ENCODE measurements around the gene CCDC3. TPM values are rescaled to one million over a fixed set of nuclear protein-coding genes. Genes with fewer than 3 reads are reported as not detected.

CCDC3 gene
- total RNA-seq, 1 donor from 2014 or later: 86.0 TPM

DNA sequence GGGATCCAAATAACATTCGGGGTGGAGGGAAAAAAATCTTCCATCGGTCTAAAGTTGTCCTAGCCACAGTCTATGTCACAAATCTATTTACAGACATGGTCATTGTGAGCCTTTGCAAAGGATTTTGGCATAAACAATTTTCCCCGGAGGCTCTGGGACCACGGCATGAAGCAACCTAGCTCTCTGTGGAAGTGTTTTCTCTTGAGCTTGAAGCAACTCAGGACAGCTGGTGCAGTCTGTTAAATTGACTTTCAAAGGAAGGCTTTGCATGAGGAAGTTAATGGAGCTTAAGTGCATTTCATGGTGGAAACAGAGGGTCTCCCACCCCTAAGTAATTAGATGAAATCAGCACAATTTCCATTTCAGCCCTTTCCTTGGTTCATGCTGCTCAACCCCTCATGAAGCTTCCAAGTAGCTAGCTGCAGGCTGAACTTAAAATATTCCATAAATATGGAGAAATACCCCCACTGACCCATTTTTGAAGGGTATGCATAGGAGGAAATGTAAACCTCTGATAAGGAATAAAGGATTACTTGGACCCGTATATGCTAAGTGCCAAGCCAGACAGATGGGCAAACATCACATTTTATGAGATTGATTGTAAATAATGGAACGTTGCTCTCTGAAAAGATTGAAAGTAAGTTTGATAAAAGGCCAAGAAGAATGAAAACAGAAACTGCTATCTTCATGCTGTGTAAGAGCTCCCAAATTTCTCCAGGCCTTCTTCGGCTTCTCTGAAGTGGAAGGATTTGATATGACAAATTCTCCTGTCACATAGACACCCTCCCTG lies 39.9 kb downstream of the CCDC3 start:
- Histone ChIP-seq H3K4me3 (peak overlapping the region in 1 of 2 donors; percentile 57), H3K27ac (peak overlapping the region; percentile 90 to 91), H3K27me3 (no peaks in the 10 kb centered on the region), H3K4me1 (peaks cover 8 to 20% of the 10 kb centered on the region in 2 donors), H3K9me3 (peaks cover 0 to 2% of the 10 kb centered on the region in 2 donors), H3K36me3 (peaks cover 0 to 1% of the 10 kb centered on the region in 2 donors)
- intact Hi-C loops (cut with DNase I): loop anchor here (5.0 kb wide), 2 partner anchors 36 to 54 kb away; no protein-coding TSS in a partner anchor
- no peak for DNase-seq (ENCODE audit: low spot score in 2 of 2)
- TF ChIP-seq, protein P1, sequence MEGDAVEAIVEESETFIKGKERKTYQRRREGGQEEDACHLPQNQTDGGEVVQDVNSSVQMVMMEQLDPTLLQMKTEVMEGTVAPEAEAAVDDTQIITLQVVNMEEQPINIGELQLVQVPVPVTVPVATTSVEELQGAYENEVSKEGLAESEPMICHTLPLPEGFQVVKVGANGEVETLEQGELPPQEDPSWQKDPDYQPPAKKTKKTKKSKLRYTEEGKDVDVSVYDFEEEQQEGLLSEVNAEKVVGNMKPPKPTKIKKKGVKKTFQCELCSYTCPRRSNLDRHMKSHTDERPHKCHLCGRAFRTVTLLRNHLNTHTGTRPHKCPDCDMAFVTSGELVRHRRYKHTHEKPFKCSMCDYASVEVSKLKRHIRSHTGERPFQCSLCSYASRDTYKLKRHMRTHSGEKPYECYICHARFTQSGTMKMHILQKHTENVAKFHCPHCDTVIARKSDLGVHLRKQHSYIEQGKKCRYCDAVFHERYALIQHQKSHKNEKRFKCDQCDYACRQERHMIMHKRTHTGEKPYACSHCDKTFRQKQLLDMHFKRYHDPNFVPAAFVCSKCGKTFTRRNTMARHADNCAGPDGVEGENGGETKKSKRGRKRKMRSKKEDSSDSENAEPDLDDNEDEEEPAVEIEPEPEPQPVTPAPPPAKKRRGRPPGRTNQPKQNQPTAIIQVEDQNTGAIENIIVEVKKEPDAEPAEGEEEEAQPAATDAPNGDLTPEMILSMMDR (IDR thresholded peaks at IDR 0.05): no peak

DNA sequence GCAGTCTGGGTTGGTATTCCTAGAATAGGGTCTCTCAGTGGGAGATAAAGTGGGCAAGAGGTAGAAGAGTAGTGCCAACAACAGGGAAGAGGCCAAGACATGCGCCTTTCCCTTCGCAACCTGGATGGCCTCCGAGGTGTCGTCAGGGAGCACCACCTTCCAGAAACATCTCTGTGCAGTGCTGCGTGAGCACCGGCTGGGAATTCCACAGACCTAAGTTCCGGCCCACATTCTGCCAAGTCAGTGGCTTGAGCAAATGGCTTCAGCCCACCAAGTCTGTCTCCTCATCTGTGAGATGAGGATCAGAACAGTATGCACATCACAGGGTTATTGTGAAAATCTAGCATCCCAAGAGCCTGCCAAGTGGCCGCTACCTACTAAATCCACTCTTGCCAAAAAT lies 40.6 kb downstream of the CCDC3 start:
- Histone ChIP-seq H3K9me3 (no peaks in the 10 kb centered on the region), H3K4me1 (peaks cover 8 to 20% of the 10 kb centered on the region in 2 donors), H3K27me3 (no peaks in the 10 kb centered on the region), H3K36me3 (no peaks in the 10 kb centered on the region), H3K4me3 (peak overlapping the region; percentile 29 to 57), H3K27ac (peak overlapping the region; percentile 90 to 91)
- TF ChIP-seq, protein P1 (IDR thresholded peaks at IDR 0.05): no peak
- intact Hi-C loops (cut with DNase I): loop anchor here (5.0 kb wide), 2 partner anchors 36 to 54 kb away; no protein-coding TSS in a partner anchor
- DNase-seq (ENCODE audit: low spot score in 2 of 2): peak in 1 of 2 donors; percentile 70

DNA sequence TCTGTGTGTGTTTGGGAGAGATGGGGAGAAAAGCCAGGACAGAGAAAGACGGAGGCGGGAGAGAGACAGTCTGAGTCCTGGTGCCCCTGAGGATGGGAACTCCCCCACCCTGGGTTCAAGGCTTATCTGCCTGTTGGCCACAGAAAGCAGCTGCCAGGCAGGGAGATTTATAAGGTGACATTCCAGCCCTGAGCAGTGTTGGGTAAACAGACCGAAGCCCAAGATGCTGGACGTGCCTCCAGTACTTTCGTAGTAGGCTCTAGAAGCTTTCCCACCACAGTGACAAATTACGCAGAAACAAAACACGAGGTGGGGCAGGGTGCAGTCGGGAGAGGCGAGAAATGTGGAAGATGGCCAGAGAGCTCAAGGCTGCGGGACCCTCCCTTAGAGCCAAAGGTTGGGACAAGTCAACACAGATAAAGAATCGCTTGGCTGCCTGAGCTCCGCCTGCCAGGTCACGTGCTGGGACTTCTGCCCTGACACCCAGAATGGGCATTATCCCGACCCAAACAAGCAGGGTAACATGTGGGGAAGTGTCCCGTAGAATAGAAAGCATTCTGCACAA lies 41.1 kb downstream of the CCDC3 start:
- intact Hi-C loops (cut with DNase I): loop anchor here (5.0 kb wide), 2 partner anchors 37 to 53 kb away; no protein-coding TSS in a partner anchor
- Histone ChIP-seq H3K9me3 (no peaks in the 10 kb centered on the region), H3K27me3 (no peaks in the 10 kb centered on the region), H3K4me3 (peak overlapping the region; percentile 29 to 57), H3K27ac (peak overlapping the region; percentile 90 to 91), H3K36me3 (no peaks in the 10 kb centered on the region), H3K4me1 (peaks cover 8 to 20% of the 10 kb centered on the region in 2 donors)
- TF ChIP-seq, protein P1 (IDR thresholded peaks at IDR 0.05): no peak
- DNase-seq (ENCODE audit: low spot score in 2 of 2): peak in 1 of 2 donors; percentile 73

DNA sequence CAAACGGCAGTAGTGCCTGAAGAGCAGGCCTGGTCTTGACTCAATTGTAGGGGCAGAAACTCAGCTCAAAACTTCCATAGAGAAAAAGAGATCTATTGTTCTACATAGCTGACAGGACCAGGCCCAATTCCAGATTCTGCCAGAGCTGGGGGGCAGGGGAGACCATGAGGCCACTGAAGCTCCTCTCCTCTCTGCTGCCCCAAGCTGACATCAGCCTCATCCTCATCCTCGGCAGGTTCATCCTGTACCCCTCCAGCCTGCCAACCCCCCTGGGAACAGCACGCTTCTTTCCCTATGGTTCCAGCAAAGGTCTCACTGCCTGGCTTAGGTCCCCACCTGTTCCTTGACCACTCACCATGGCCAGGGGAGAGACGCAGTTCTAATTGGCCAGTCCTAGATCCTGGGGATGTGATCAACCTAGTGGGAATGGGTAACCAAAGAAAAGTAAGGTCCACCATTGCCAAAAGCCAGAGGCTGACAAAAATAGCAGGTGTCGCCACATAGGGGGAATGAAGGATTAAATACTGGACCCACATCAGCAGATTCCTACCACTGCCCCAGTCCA lies 42.9 kb downstream of the CCDC3 start:
- H3K4me3 ChIP-seq: no peak overlapping the region

DNA sequence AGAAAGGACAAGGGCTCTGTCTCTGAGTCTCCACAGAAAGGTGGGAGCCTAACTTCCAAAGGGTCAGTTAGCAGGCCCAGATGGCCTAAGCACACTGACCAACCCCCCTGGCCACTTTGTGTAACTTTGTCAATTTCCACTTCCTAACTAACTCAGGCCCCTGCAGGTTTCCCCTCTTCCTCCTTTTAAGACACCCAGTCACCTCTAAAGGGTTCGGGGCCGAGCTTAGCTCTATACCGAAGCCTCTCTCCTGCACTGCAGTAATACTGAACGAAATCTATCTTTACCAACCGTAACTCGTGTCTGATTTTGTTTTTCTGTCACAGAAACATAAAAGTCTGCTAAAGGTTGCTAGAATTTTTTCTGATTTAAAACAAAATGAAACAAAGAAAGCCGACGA lies 44.4 kb downstream of the CCDC3 start:
- peaks cover 8 to 23% of the 10 kb centered on the region in 2 donors for H3K4me1 ChIP-seq
- no peaks in the 10 kb centered on the region for H3K27me3 ChIP-seq
- no peak for DNase-seq (ENCODE audit: low spot score in 2 of 2)
- no peaks in the 10 kb centered on the region for H3K36me3 ChIP-seq
- no peak overlapping the region for H3K27ac ChIP-seq
- H3K4me3 ChIP-seq: no peak overlapping the region
- intact Hi-C loops (cut with DNase I): no loop called here
- H3K9me3 ChIP-seq: no peaks in the 10 kb centered on the region
- TF ChIP-seq, protein P1 (IDR thresholded peaks at IDR 0.05): no peak

More for the DNA sequence above, 42.9 kb downstream of the CCDC3 start:
- no peaks in the 10 kb centered on the region for H3K27me3 ChIP-seq
- intact Hi-C loops (cut with DNase I): no loop called here
- H3K27ac ChIP-seq: peak overlapping the region; percentile 90 to 91
- H3K9me3 ChIP-seq: no peaks in the 10 kb centered on the region
- no peaks in the 10 kb centered on the region for H3K36me3 ChIP-seq
- peaks cover 8 to 23% of the 10 kb centered on the region in 2 donors for H3K4me1 ChIP-seq
- TF ChIP-seq, protein P1 (IDR thresholded peaks at IDR 0.05): no peak
- DNase-seq (ENCODE audit: low spot score in 2 of 2): no peak
